GM12878 (cell line): ENCODE results near the gene SMIM10L1. TPM values are rescaled to one million over a fixed set of nuclear protein-coding genes. Genes with fewer than 3 reads are reported as not detected.

Experiments
- ATAC-seq: fragments of 200-7000 bp; cut with Tn5 transposase; 3 replicates; pipeline ENCODE4 v1.9.1; 2020; ENCODE audit warnings: mild to moderate bottlenecking, moderate library complexity
- BruUV-seq: library from RNA; stranded (reverse); fragments of 400-500 nt; replicated peaks from 2 replicates; lab custom pipeline; 2021; lab: Mats Ljungman, UMichigan
- CTCF ChIA-PET: fragments of 300-600 bp; sonication (Branson Sonifier 250); formaldehyde crosslinking; extraction: SDS; loops from one replicate; lab custom pipeline; 2021; ENCODE audit warnings: inconsistent platforms; lab: Yijun Ruan, JAX
- POLR2A ChIA-PET: fragments of 350-600 bp; formaldehyde crosslinking; extraction: SDS; loops from one replicate; lab custom pipeline; 2021; ENCODE audit warnings: inconsistent platforms; lab: Charles Lee
- RAD21 ChIA-PET: fragments of 300-600 bp; sonication (Branson Sonifier 250); formaldehyde crosslinking; loops from one replicate; lab custom pipeline; 2023; ENCODE audit warnings: antibody characterized with exemption; ENCODE audit not compliant: unreplicated experiment; lab: Charles Lee
- SMC1A ChIA-PET: fragments of 300-600 bp; sonication (Branson Sonifier 250); formaldehyde crosslinking; loops from one replicate; lab custom pipeline; 2023; ENCODE audit not compliant: unreplicated experiment, uncharacterized antibody; lab: Charles Lee
- DNase-seq: peaks from one replicate; pipeline ENCODE4 v3.0.0-alpha.2; 2011; ENCODE audit warnings: low read depth, low spot score
- FAIRE-seq: peaks from 3 replicates; lab custom pipeline; 2011; peaks lifted over from hg19 to GRCh38; lab: Jason Lieb, UNC
- H2AFZ ChIP-seq: 2 replicates; pipeline ENCODE4 v1.6.0; 2011; ENCODE audit warnings: low read depth, low read length, control low read depth; ENCODE audit not compliant: control insufficient read depth
- H3K27ac ChIP-seq: 2 replicates; pipeline ENCODE4 v1.5.1; 2011; ENCODE audit warnings: control low read depth; ENCODE audit not compliant: control insufficient read depth, insufficient read depth
- H3K27me3 ChIP-seq, 2 experiments: replicated peaks in 1 of 2; 2 replicates each; pipeline versions ENCODE4 v1.6.0 to v1.6.1; 2011; ENCODE audit warnings: low read length in 1 of 2; ENCODE audit not compliant: control insufficient read depth in 2 of 2, insufficient read depth in 2 of 2
- H3K36me3 ChIP-seq, 2 experiments: 2 replicates each; pipeline ENCODE4 v1.5.1; 2011; ENCODE audit warnings: low read length in 1 of 2; ENCODE audit not compliant: control insufficient read depth in 2 of 2, insufficient read depth in 2 of 2
- H3K4me1 ChIP-seq: 2 replicates; pipeline ENCODE4 v1.6.1; 2011; ENCODE audit warnings: mild to moderate bottlenecking, low read length, moderate library complexity, mixed read lengths; ENCODE audit not compliant: control insufficient read depth, insufficient read depth
- H3K4me2 ChIP-seq: 2 replicates; pipeline ENCODE4 v1.6.0; 2011; ENCODE audit warnings: control low read depth; ENCODE audit not compliant: control insufficient read depth, insufficient read depth
- H3K4me3 ChIP-seq: fragments of 200-600 bp; sonication (generic); 2 replicates; pipeline ENCODE4 v1.5.1; 2016
- H3K79me2 ChIP-seq: 2 replicates; pipeline ENCODE4 v1.6.0; 2011; ENCODE audit warnings: low read length; ENCODE audit not compliant: control insufficient read depth, insufficient read depth
- H3K9ac ChIP-seq: 2 replicates; pipeline ENCODE4 v1.8.0; 2011; ENCODE audit warnings: low read length, control low read depth, mixed read lengths; ENCODE audit not compliant: control insufficient read depth, insufficient read depth
- H3K9me3 ChIP-seq: replicated peaks from 3 replicates; pipeline ENCODE4 v1.5.1; 2011; ENCODE audit warnings: mild to moderate bottlenecking, low read length; ENCODE audit not compliant: control insufficient read depth, insufficient read depth
- H4K20me1 ChIP-seq: 2 replicates; pipeline ENCODE4 v1.6.0; 2011; ENCODE audit not compliant: control insufficient read depth, insufficient read depth
- BHLHE40 ChIP-seq, 2 experiments: fragments of 450-650 bp in 1 of 2; IDR thresholded peaks; 2 replicates each; pipeline ENCODE4 v1.6.1; 2011 to 2017; ENCODE audit warnings: low read depth in 2 of 2, borderline replicate concordance in 1 of 2, improper control_type of control experiment in 1 of 2, low read length in 1 of 2, mild to moderate bottlenecking in 1 of 2
- BMI1 ChIP-seq: fragments of 450-650 bp; IDR thresholded peaks from 2 replicates; pipeline ENCODE4 v1.6.1; 2016; ENCODE audit warnings: mild to moderate bottlenecking, moderate library complexity, borderline replicate concordance
- CBX3 ChIP-seq: fragments of 200-600 bp; sonication (generic); IDR thresholded peaks from 2 replicates; pipeline ENCODE4 v1.6.1; 2016; ENCODE audit warnings: low read depth, borderline replicate concordance
- CEBPB ChIP-seq, 2 experiments: fragments of 150-350 bp in 1 of 2; IDR thresholded peaks; 2 replicates each; pipeline ENCODE4 v1.6.1; 2012 to 2014; ENCODE audit warnings: low read depth in 2 of 2, low read length in 2 of 2, borderline replicate concordance in 1 of 2, inconsistent platforms in 1 of 2
- CREB1 ChIP-seq: IDR thresholded peaks from 2 replicates; pipeline ENCODE4 v1.6.1; 2012; ENCODE audit warnings: low read depth, mild to moderate bottlenecking, inconsistent platforms
- DPF2 ChIP-seq: fragments of 450-650 bp; IDR thresholded peaks from 2 replicates; pipeline ENCODE4 v1.6.1; 2017; ENCODE audit warnings: mild to moderate bottlenecking
- EP300 ChIP-seq, 2 experiments: fragments of 150-350 bp in 1 of 2; IDR thresholded peaks; 2 replicates each; pipeline ENCODE4 v1.6.1; 2011 to 2012; ENCODE audit warnings: low read depth in 2 of 2, low read length in 2 of 2, borderline replicate concordance in 1 of 2, improper control_type of control experiment in 1 of 2, inconsistent platforms in 1 of 2; ENCODE audit not compliant: control insufficient read depth in 1 of 2
- HCFC1 ChIP-seq: fragments of 150-350 bp; IDR thresholded peaks from 2 replicates; pipeline ENCODE4 v1.6.1; 2014; ENCODE audit warnings: low read length
- HDAC2 ChIP-seq: fragments of 200-600 bp; sonication (generic); IDR thresholded peaks from 2 replicates; pipeline ENCODE4 v1.6.1; 2017
- IRF5 ChIP-seq: fragments of 450-650 bp; IDR thresholded peaks from 2 replicates; pipeline ENCODE4 v1.6.1; 2017; ENCODE audit warnings: borderline replicate concordance
- KLF5 ChIP-seq: fragments of 450-650 bp; IDR thresholded peaks from 2 replicates; pipeline ENCODE4 v1.6.1; 2014; ENCODE audit warnings: mild to moderate bottlenecking; ENCODE audit not compliant: partially characterized antibody
- MAX ChIP-seq: IDR thresholded peaks from 2 replicates; pipeline ENCODE4 v1.6.1; 2012; ENCODE audit warnings: low read depth, low read length, improper control_type of control experiment
- MTA2 ChIP-seq: fragments of 450-650 bp; IDR thresholded peaks from 2 replicates; pipeline ENCODE4 v1.6.1; 2016; ENCODE audit warnings: low read depth, mild to moderate bottlenecking, moderate library complexity
- NFYB ChIP-seq: IDR thresholded peaks from 2 replicates; pipeline ENCODE4 v1.6.1; 2011; ENCODE audit warnings: low read depth, mild to moderate bottlenecking, low read length, improper control_type of control experiment, moderate library complexity; ENCODE audit not compliant: insufficient read depth
- PAX5 ChIP-seq: IDR thresholded peaks from 2 replicates; pipeline ENCODE4 v1.6.1; 2011; ENCODE audit warnings: low read depth, low read length, borderline replicate concordance
- RBBP5 ChIP-seq: fragments of 200-600 bp; sonication (generic); conservative IDR thresholded peaks from 2 replicates; pipeline ENCODE4 v1.6.1; 2016
- REST ChIP-seq: IDR thresholded peaks from 2 replicates; pipeline ENCODE4 v1.6.1; 2012; ENCODE audit warnings: mild to moderate bottlenecking, low read depth, low read length
- RUNX3 ChIP-seq: IDR thresholded peaks from 2 replicates; pipeline ENCODE4 v1.6.1; 2012; ENCODE audit warnings: low read length, inconsistent platforms
- ZNF207 ChIP-seq: fragments of 450-650 bp; IDR thresholded peaks from 2 replicates; pipeline ENCODE4 v1.6.1; 2014; ENCODE audit warnings: antibody characterized with exemption, mild to moderate bottlenecking, borderline replicate concordance
- ZNF622 ChIP-seq: fragments of 450-650 bp; IDR thresholded peaks from 2 replicates; pipeline ENCODE4 v1.6.1; 2017; ENCODE audit warnings: mild to moderate bottlenecking, inconsistent platforms
- in situ Hi-C: fragments of 300-500 bp; cut with MboI; formaldehyde crosslinking; loops from 9 replicates; pipeline ENCODE4 v1.14.3; 2018; ENCODE audit warnings: mixed read lengths
- intact Hi-C: fragments of 100-400 bp; cut with micrococcal nuclease; formaldehyde crosslinking; loops from one replicate; pipeline ENCODE4 v1.14.2; 2022; ENCODE audit not compliant: unreplicated experiment
- polyA plus RNA-seq, 11 experiments: library from polyadenylated mRNA; depleted of rRNA in 4 of 11; unstranded in 6 of 11; stranded (reverse) in 5 of 11; fragments of >200 nt; fragmentation: Nextera tagmentation in 4 of 11; fragmentation: Illumina TruSeq in 1 of 11; extraction: Ambion mirVana in 4 of 11; extraction: Trizol in 1 of 11; gene quantifications; 1 replicate in 1 of 11; 2 replicates in 10 of 11; pipeline versions ENCODE4 v1.2.1 to v1.2.3, GENCODE V29; 2011 to 2016; ENCODE audit warnings: inconsistent platforms in 2 of 11, missing spikeins in 2 of 11, low read depth in 1 of 11
- total RNA-seq, 4 experiments: library from RNA; depleted of rRNA in 3 of 4; stranded (reverse); fragments of >200 nt in 3 of 4; fragmentation: Illumina TruSeq in 1 of 4; extraction: Trizol in 1 of 4; gene quantifications; 2 replicates each; pipeline versions ENCODE4 v1.2.1 to v1.2.3, GENCODE V29; 2013 to 2021

Gene SMIM10L1
- total and polyA plus RNA-seq, 10 of the 15 experiments (the other 5 are each of a cell fraction or from before 2014, with no cell fraction given): 3.3 to 10.5 (median 7.6) TPM

- in situ Hi-C loops: no loop called here
- H3K4me1 ChIP-seq: no peaks in the 10 kb centered on the region
- TF ChIP-seq MAX (no peak), DPF2 (no peak), CREB1 (no peak), IRF5 (no peak), RBBP5 (no peak), EP300 (IDR thresholded peaks at IDR 0.05; ENCODE audit: borderline replicate concordance in 1 of 2, control insufficient read depth in 1 of 2, low read depth in 2 of 2, low read length in 2 of 2) (no peak), HDAC2 (no peak), HCFC1 (no peak), ZNF622 (no peak), KLF5 (no peak), RUNX3 (no peak), MTA2 (no peak), CEBPB (IDR thresholded peaks at IDR 0.05; ENCODE audit: borderline replicate concordance in 1 of 2, low read depth in 2 of 2, low read length in 2 of 2) (no peak), ZNF207 (no peak), PAX5 (no peak), REST (no peak), BMI1 (no peak), CBX3 (no peak), NFYB (no peak), BHLHE40 (IDR thresholded peaks at IDR 0.05; ENCODE audit: borderline replicate concordance in 1 of 2, low read depth in 2 of 2, low read length in 1 of 2) (no peak)
- TF ChIP-seq, all 136 proteins: peak for 0
- Histone ChIP-seq H3K36me3 (no peaks in the 10 kb centered on the region), H3K9ac (no peak overlapping the region), H2AFZ (no peak overlapping the region), H3K9me3 (no peaks in the 10 kb centered on the region; the same call in 2 of the 3 replicates), H3K4me3 (no peak overlapping the region), H4K20me1 (no peaks in the 10 kb centered on the region), H3K27me3 (no peaks in the 10 kb centered on the region; a peak in 1 of 4 replicates), H3K79me2 (no peaks in the 10 kb centered on the region), H3K4me2 (no peak overlapping the region), H3K27ac (no peak overlapping the region)
- CTCF ChIA-PET: interaction anchor here (1.2 kb wide), 1 partner anchor 432 kb away, joined by 5 read pairs; no protein-coding TSS in a partner anchor
- ATAC-seq: no peak
- no peak for DNase-seq
- no peak for FAIRE-seq
- BruUV-seq: no TSS peak
- POLR2A ChIA-PET: no interaction called here
- RAD21 ChIA-PET: interaction anchor here (1.7 kb wide), 1 partner anchor 431 kb away, joined by 3 read pairs; no protein-coding TSS in a partner anchor
- intact Hi-C loops: no loop called here
- SMC1A ChIA-PET: no interaction called here
Measured at GRCh38 chr12:11202811-11203210, 31.8 kb downstream of the SMIM10L1 start.
